DMS53 (cell line): ENCODE data around the gene OR5AS1.
"Not testable (repeated sequence)": the region's sequence is repeated elsewhere in the genome, so short reads cannot be mapped to it uniquely, and the experiment has no call there.

Experiments used
- DNase-seq: peaks from one replicate; lab custom pipeline; 2025; lab: John Stamatoyannopoulos, UW

Gene OR5AS1

GRCh38 chr11:56027354-56027753, at the start of gene OR5AS1:
Gene OR5AS1, plus strand, starts transcription at chr11:56027654. Its CDS starts 2,765 bp downstream, at chr11:56030419.
- no peak for DNase-seq

- no peak for DNase-seq
Observed at GRCh38 chr11:55994525-55994924, 32.9 kb upstream of the OR5AS1 start, which contains the start of gene OR5F1. Gene OR5F1, minus strand, starts transcription at chr11:55994625. Its CDS starts 0 bp downstream, at chr11:55994625.

- no peak for DNase-seq
Observed at GRCh38 chr11:56010716-56011115, 16.7 kb upstream of the OR5AS1 start.

GRCh38 chr11:56013805-56014204, 13.6 kb upstream of the OR5AS1 start:
- DNase-seq: no peak

GRCh38 chr11:56045538-56045937, 18.1 kb downstream of the OR5AS1 start:
- DNase-seq: peak; percentile 2

GRCh38 chr11:56048480-56048879, 21.0 kb downstream of the OR5AS1 start:
- DNase-seq: no peak

- no peak for DNase-seq
Observed at GRCh38 chr11:56049487-56049886, 22.0 kb downstream of the OR5AS1 start.

- not testable (repeated sequence) for DNase-seq
Observed at GRCh38 chr11:56056366-56056765, 28.9 kb downstream of the OR5AS1 start.

- DNase-seq: not testable (repeated sequence)
Observed at GRCh38 chr11:56057661-56058237, 30.3 kb downstream of the OR5AS1 start.

GRCh38 chr11:56058260-56058780, 30.9 kb downstream of the OR5AS1 start:
- not testable (repeated sequence) for DNase-seq

- DNase-seq: no peak
Observed at GRCh38 chr11:56066980-56067379, 39.5 kb downstream of the OR5AS1 start.
